ENCODE measurements around the gene SLC22A23. TPM values are rescaled to one million over a fixed set of nuclear protein-coding genes. Genes with fewer than 3 reads are reported as not detected.

Gene SLC22A23
- polyA plus RNA-seq, 1 donor (not counting 4 experiments of a cell fraction or from before 2014, with no cell fraction given): 4.3 TPM

GRCh38 chr6:3278691-3279090, 178.2 kb downstream of the SLC22A23 start:
- TF ChIP-seq EZH2 (IDR thresholded peaks at IDR 0.05; ENCODE audit: low read length) (no peak), CTCF (optimal IDR thresholded peaks at IDR 0.05 in 1 of 3, IDR thresholded peaks at IDR 0.05 in 1 of 3, conservative IDR thresholded peaks at IDR 0.05 in 1 of 3; ENCODE audit: extremely low read depth in 1 of 3, insufficient read depth in 2 of 3, low read length in 3 of 3) (no peak)
- Histone ChIP-seq H3K9ac (ENCODE audit: control insufficient read depth, extremely low read depth, insufficient read depth, low read length) (no peak overlapping the region), H3K4me3 (ENCODE audit: control insufficient read depth in 2 of 3, extremely low read depth in 1 of 3, insufficient read depth in 2 of 3, low read depth in 1 of 3, low read length in 3 of 3) (no peak overlapping the region), H3K36me3 (ENCODE audit: control insufficient read depth in 2 of 2, extremely low read depth in 1 of 2, insufficient read depth in 2 of 2, low read length in 2 of 2) (peaks cover 0 to 10% of the 10 kb centered on the region in 2 experiments), H4K20me1 (ENCODE audit: control insufficient read depth, extremely low read depth, insufficient read depth, low read length) (peaks cover 4% of the 10 kb centered on the region), H2AFZ (ENCODE audit: control insufficient read depth, low read length) (no peak overlapping the region), H3K4me2 (ENCODE audit: control insufficient read depth, extremely low read depth, insufficient read depth, low read depth, low read length) (no peak overlapping the region), H3K79me2 (ENCODE audit: control insufficient read depth, insufficient read depth, low read length) (no peaks in the 10 kb centered on the region), H3K4me1 (ENCODE audit: control insufficient read depth, extremely low read depth, insufficient read depth, low read length) (peaks cover 10% of the 10 kb centered on the region), H3K9me3 (ENCODE audit: control insufficient read depth, low read depth, low read length) (no peaks in the 10 kb centered on the region), H3K9me1 (ENCODE audit: control insufficient read depth, extremely low read depth, insufficient read depth, low read length) (no peaks in the 10 kb centered on the region), H3K27ac (ENCODE audit: control insufficient read depth, insufficient read depth, low read length) (no peak overlapping the region), H3K27me3 (ENCODE audit: control insufficient read depth, extremely low read depth, insufficient read depth, low read length) (no peaks in the 10 kb centered on the region)
- DNase-seq (ENCODE audit: low read depth, low spot score): no peak
- dilution Hi-C loops (cut with MboI; ENCODE audit: extremely low pct_ligation_motif_present, low sequenced_read_pairs): no loop called here
- FAIRE-seq: no peak

- Histone ChIP-seq H2AFZ (ENCODE audit: control insufficient read depth, low read length) (no peak overlapping the region), H4K20me1 (ENCODE audit: control insufficient read depth, extremely low read depth, insufficient read depth, low read length) (peaks cover 4% of the 10 kb centered on the region), H3K79me2 (ENCODE audit: control insufficient read depth, insufficient read depth, low read length) (no peaks in the 10 kb centered on the region), H3K27ac (ENCODE audit: control insufficient read depth, insufficient read depth, low read length) (no peak overlapping the region), H3K36me3 (ENCODE audit: control insufficient read depth in 2 of 2, extremely low read depth in 1 of 2, insufficient read depth in 2 of 2, low read length in 2 of 2) (peaks cover 3 to 7% of the 10 kb centered on the region in 2 experiments), H3K9ac (ENCODE audit: control insufficient read depth, extremely low read depth, insufficient read depth, low read length) (no peak overlapping the region), H3K9me3 (ENCODE audit: control insufficient read depth, low read depth, low read length) (no peaks in the 10 kb centered on the region), H3K4me1 (ENCODE audit: control insufficient read depth, extremely low read depth, insufficient read depth, low read length) (peaks cover 10% of the 10 kb centered on the region), H3K27me3 (ENCODE audit: control insufficient read depth, extremely low read depth, insufficient read depth, low read length) (no peaks in the 10 kb centered on the region), H3K4me2 (ENCODE audit: control insufficient read depth, extremely low read depth, insufficient read depth, low read depth, low read length) (no peak overlapping the region), H3K4me3 (ENCODE audit: control insufficient read depth in 2 of 3, extremely low read depth in 1 of 3, insufficient read depth in 2 of 3, low read depth in 1 of 3, low read length in 3 of 3) (no peak overlapping the region), H3K9me1 (ENCODE audit: control insufficient read depth, extremely low read depth, insufficient read depth, low read length) (no peaks in the 10 kb centered on the region)
- FAIRE-seq (no peak), DNase-seq (ENCODE audit: low read depth, low spot score) (no peak)
- dilution Hi-C loops (cut with MboI; ENCODE audit: extremely low pct_ligation_motif_present, low sequenced_read_pairs): no loop called here
- TF ChIP-seq EZH2 (IDR thresholded peaks at IDR 0.05; ENCODE audit: low read length): no peak
- TF ChIP-seq CTCF (optimal IDR thresholded peaks at IDR 0.05 in 1 of 3, IDR thresholded peaks at IDR 0.05 in 1 of 3, conservative IDR thresholded peaks at IDR 0.05 in 1 of 3; ENCODE audit: extremely low read depth in 1 of 3, insufficient read depth in 2 of 3, low read length in 3 of 3): no peak
These were observed 178.9 kb downstream of the SLC22A23 start for GRCh38 chr6:3277851-3278416.

All from keratinocyte (primary cell).